AG09309 (cell line): ENCODE results near the gene LCOR.

Source experiments
- DNase-seq: peaks from one replicate; pipeline ENCODE4 v3.0.0-alpha.2; 2010; ENCODE audit warnings: low read depth
- H3K4me3 ChIP-seq: 2 replicates; pipeline ENCODE4 v1.5.1; 2011; ENCODE audit warnings: mild to moderate bottlenecking, low read depth, low read length, moderate library complexity; ENCODE audit not compliant: control insufficient read depth
- CTCF ChIP-seq: IDR thresholded peaks from 2 replicates; pipeline ENCODE4 v1.5.1; 2011; ENCODE audit warnings: mild to moderate bottlenecking, low read depth, low read length, inconsistent platforms; ENCODE audit not compliant: insufficient read depth, control insufficient read depth; ENCODE audit errors: missing control alignments

Gene LCOR

DNA sequence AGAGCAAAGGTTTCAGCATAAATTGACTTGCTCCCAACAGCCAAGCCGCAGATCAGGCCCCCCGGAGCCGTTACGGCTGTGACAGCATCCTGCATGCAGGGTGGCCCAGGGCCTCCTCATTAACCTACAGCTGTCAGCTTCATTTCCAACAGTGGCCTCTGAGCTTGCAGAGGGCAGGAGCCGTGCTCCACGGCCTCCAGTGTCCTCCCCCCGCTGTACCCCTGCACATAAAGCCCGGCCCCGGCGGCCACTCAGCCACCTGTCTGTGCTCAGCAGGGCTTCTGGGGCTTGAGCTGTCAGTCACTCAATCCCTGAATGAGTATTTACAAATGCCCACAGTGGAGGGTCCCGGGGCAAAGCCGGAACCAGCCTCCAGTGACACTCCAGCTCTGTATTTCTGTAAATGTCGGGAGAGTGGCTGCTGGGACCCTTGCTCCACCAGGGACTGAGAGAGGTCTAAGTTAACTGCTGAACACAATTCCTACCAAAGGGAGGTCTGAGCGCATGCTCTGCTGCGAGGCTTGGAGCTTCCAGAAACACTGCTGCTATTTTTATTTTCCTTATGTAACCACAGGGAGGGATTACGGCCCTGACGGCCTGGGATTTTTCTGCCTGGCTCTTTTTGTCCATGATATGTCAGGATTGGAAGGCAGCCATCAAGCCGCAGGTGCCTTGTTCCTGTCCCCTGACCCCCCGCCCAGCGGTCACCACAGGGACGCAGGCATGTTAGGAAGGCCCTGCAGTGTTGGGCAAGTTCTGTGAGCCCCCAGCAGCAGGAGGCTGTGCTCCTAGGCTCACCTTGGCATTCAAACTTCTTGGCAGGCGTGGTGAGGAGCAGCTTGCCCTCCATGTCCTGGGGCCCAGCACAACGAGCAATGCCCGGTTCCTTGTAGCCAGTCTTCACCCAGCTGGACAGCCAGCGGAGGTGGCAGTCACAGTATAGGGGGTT lies 188.6 kb downstream of the LCOR start:
- no peak for TF ChIP-seq CTCF
- DNase-seq = no peak
- H3K4me3 ChIP-seq = no peak overlapping the region

DNA sequence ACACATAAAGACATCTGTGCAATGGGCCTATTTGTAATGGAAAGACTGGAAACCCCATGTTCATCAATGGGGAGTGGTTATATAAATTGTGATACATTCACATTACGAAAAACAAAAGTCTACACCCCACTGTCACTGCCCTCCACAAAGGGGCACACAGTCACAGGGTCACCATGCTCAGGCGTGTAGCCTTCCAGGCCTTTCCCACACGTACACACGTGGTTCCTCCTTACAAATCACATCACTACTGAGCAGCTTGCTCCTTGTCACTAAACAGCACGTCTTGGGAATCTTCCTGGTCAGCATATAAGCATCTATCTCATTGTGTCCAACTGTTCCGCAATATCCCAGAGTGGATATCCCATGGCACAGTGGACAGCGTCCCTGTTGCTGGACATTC lies 190.5 kb downstream of the LCOR start:
- H3K4me3 ChIP-seq = no peak overlapping the region
- DNase-seq = no peak
- no peak for TF ChIP-seq CTCF

- no peak overlapping the region for H3K4me3 ChIP-seq
- DNase-seq = no peak
- TF ChIP-seq CTCF = no peak
Observed at GRCh38 chr10:97023401-97024167, 191.5 kb downstream of the LCOR start.

DNA sequence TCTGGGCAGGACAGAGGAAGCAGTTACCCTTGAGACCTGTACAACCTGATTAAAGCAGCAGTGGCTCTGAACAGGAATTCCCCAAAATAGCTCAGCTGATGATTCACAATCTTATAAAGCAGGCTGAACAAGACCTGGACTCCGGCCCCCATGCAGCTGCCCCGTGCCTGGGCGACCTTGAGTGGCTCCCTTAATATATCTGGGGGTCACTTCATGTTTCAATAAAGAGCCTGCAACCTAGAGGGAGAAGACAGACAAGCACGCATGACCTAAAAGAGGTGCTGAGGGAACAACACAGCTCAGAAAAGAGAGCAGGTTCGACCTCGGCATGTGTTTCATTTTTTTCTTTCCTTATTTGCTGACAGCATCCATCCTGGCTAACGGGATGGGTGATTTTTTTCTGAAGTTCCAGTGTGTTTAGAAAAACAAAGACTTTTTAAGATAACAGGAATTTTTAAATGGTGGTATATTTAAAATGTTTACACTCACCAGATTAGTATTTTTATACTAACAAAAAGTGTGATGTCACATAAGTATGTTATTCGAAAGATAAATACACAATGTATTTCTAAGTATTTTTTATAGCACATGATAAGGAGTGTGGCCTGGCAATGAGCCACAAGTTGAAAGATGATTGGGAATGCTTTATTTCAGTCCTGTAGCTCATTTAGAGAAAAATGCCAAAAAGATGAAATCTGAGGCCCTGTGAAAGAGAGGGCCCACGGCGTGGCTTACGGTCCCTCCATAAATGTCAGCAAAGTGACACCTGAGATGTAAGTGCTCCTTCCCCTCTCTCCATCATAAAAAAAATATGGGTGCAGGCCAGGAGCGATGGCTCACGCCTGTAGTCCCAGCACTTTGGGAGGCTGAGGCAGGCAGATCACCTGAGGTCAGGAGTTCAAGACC lies 192.3 kb downstream of the LCOR start:
- TF ChIP-seq CTCF = no peak
- H3K4me3 ChIP-seq = no peak overlapping the region
- peak; percentile 63 for DNase-seq

- peak; percentile 41 for TF ChIP-seq CTCF
- no peak for DNase-seq
- H3K4me3 ChIP-seq = no peak overlapping the region
Observed at GRCh38 chr10:97025613-97026242, 193.6 kb downstream of the LCOR start.

GRCh38 chr10:97028126-97028831 lies 196.2 kb downstream of the LCOR start:
- H3K4me3 ChIP-seq = no peak overlapping the region
- DNase-seq = peak; percentile 46
- no peak for TF ChIP-seq CTCF
